ENCODE results near the gene L1CAM.
A peak's percentile ranks its signal among the peaks of the same experiment; 100 is the strongest.

The L1CAM gene

DNA sequence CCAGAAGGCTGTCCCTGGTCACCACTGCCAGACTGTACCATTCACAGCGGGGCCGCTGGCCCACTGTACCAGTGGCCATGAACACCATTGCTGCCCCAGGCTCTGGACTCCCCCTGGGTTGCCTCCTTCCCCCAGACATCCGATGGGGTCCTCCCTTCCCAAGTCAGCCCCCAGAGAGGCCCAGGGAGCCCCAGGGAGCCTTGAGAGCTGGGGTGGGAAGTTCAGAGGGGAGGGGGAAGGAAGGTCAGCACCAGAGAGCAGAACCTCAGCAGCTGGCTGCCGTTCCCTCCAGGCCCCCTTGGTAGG lies 40.5 kb upstream of the L1CAM start:
- Histone ChIP-seq H3K79me2 (ENCODE audit: insufficient read depth, low read length) (peaks cover 16% of the 10 kb centered on the region; the same call in 1 of the 2 replicates), H3K4me3 (ENCODE audit: insufficient read depth, low read length, poor library complexity, severe bottlenecking) (peak overlapping the region; percentile 72), H3K27ac (ENCODE audit: low read depth, low read length) (peak overlapping the region; percentile 100), H3K9me3 (ENCODE audit: insufficient read depth, low read length) (no peaks in the 10 kb centered on the region), H3K27me3 (ENCODE audit: low read length) (no peaks in the 10 kb centered on the region), H4K20me1 (ENCODE audit: low read depth, low read length) (no peaks in the 10 kb centered on the region), H3K9me2 (replicated peaks; ENCODE audit: insufficient read depth, low read length) (no peaks in the 10 kb centered on the region), H3K36me3 (ENCODE audit: low read length) (no peaks in the 10 kb centered on the region), H3K9ac (ENCODE audit: low read length) (peak overlapping the region; percentile 98), H3K4me2 (ENCODE audit: low read depth, low read length, poor library complexity, severe bottlenecking) (peak overlapping the region; percentile 78), H3F3A (ENCODE audit: insufficient read depth) (peaks cover 22% of the 10 kb centered on the region), H2AFZ (ENCODE audit: low read depth, low read length, severe bottlenecking) (no peak overlapping the region)
- no peak for TF ChIP-seq EZH2phosphoT487 (conservative IDR thresholded peaks at IDR 0.05; ENCODE audit: low read length)
- TF ChIP-seq CTCF (IDR thresholded peaks at IDR 0.05; ENCODE audit: insufficient read depth, low read length, poor library complexity, severe bottlenecking), result no peak

DNA sequence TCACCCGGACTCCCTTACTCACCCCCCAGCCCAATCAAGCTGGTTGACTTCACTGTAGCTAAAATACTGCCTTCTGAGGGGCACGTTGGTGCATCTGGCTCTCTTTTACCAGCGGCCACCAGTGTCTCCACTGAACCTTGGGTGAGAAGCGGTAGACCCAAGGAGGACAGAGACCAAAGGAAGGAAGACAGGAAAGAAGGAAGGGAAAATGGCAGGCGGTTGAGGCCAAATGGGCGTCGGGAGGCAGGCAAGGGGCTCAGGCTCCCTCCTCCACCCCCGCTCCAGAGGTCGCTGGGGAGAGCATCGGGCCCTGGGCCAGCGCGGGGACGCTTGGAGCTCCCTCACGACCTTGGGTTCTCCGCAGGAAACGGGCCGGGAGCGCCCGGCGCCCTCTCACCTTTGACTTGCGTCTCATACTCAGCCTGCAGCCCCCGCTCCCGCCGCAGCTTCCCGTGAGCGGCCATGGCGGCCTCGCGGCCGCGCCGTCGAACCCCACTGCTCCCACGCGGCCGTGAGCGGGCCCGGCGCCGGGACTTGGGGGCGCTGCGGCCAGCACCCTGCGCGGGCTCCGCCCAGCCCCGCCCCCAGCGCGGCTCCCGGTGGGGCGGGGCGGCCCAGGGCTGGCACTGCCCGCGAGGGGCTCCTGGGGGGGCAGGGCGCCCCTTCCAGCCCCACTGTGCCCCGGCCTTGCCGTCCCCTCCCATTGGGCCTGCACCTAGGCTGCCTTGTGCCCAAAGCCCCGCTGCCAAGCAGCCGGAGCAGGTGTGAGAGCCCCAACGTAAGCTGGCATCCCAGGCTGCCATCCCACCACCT lies 40.0 kb upstream of the L1CAM start, which contains the start of gene ARHGAP4:
Gene ARHGAP4, minus strand, starts transcription at position 526 of the 813 bp plus-strand sequence. Its CDS starts 62 bp downstream, at position 464.
- H3K9ac ChIP-seq (ENCODE audit: low read length), result peak within 1 kb of the TSS; percentile 98
- H3K9me2 ChIP-seq (replicated peaks; ENCODE audit: insufficient read depth, low read length), result no peaks in the 10 kb centered on the region
- no peaks in the 10 kb centered on the region for H3K36me3 ChIP-seq (ENCODE audit: low read length)
- peak within 1 kb of the TSS; percentile 78 for H3K4me2 ChIP-seq (ENCODE audit: low read depth, low read length, poor library complexity, severe bottlenecking)
- H3K4me3 ChIP-seq (ENCODE audit: insufficient read depth, low read length, poor library complexity, severe bottlenecking), result peak within 1 kb of the TSS; percentile 72
- no peaks in the 10 kb centered on the region for H4K20me1 ChIP-seq (ENCODE audit: low read depth, low read length)
- no peaks in the 10 kb centered on the region for H3K27me3 ChIP-seq (ENCODE audit: low read length)
- H3K9me3 ChIP-seq (ENCODE audit: insufficient read depth, low read length), result no peaks in the 10 kb centered on the region
- H3K27ac ChIP-seq (ENCODE audit: low read depth, low read length), result peak within 1 kb of the TSS; percentile 100
- no peak for TF ChIP-seq EZH2phosphoT487 (conservative IDR thresholded peaks at IDR 0.05; ENCODE audit: low read length)
- TF ChIP-seq CTCF (IDR thresholded peaks at IDR 0.05; ENCODE audit: insufficient read depth, low read length, poor library complexity, severe bottlenecking), result no peak
- peaks cover 22% of the 10 kb centered on the region for H3F3A ChIP-seq (ENCODE audit: insufficient read depth)
- H2AFZ ChIP-seq (ENCODE audit: low read depth, low read length, severe bottlenecking), result no peak within 1 kb of the TSS
- H3K79me2 ChIP-seq (ENCODE audit: insufficient read depth, low read length), result peaks cover 16% of the 10 kb centered on the region; the same call in 1 of the 2 replicates

- H3F3A ChIP-seq (ENCODE audit: insufficient read depth), result peaks cover 22% of the 10 kb centered on the region
- H2AFZ ChIP-seq (ENCODE audit: low read depth, low read length, severe bottlenecking), result no peak overlapping the region
- H3K27ac ChIP-seq (ENCODE audit: low read depth, low read length), result peak overlapping the region; percentile 100
- TF ChIP-seq EZH2phosphoT487 (conservative IDR thresholded peaks at IDR 0.05; ENCODE audit: low read length) (no peak), CTCF (IDR thresholded peaks at IDR 0.05; ENCODE audit: insufficient read depth, low read length, poor library complexity, severe bottlenecking) (no peak)
- no peaks in the 10 kb centered on the region for H3K9me2 ChIP-seq (replicated peaks; ENCODE audit: insufficient read depth, low read length)
- peaks cover 16% of the 10 kb centered on the region; the same call in 1 of the 2 replicates for H3K79me2 ChIP-seq (ENCODE audit: insufficient read depth, low read length)
- H3K9me3 ChIP-seq (ENCODE audit: insufficient read depth, low read length), result no peaks in the 10 kb centered on the region
- H3K4me3 ChIP-seq (ENCODE audit: insufficient read depth, low read length, poor library complexity, severe bottlenecking), result peak overlapping the region; percentile 72
- no peaks in the 10 kb centered on the region for H3K27me3 ChIP-seq (ENCODE audit: low read length)
- peak overlapping the region; percentile 78 for H3K4me2 ChIP-seq (ENCODE audit: low read depth, low read length, poor library complexity, severe bottlenecking)
- peak overlapping the region; percentile 98 for H3K9ac ChIP-seq (ENCODE audit: low read length)
- no peaks in the 10 kb centered on the region for H4K20me1 ChIP-seq (ENCODE audit: low read depth, low read length)
- H3K36me3 ChIP-seq (ENCODE audit: low read length), result no peaks in the 10 kb centered on the region
Measured at GRCh38 chrX:153925387-153925738, 39.4 kb upstream of the L1CAM start.
